Measurements from ENCODE around the gene VAC14.

VAC14 gene

GRCh38 chr16:70736465-70737376 is 64.2 kb downstream of the VAC14 start:
- no peaks in the 10 kb centered on the region for H3K9me3 ChIP-seq (ENCODE audit: insufficient read depth, low read depth, low read length)
- no peaks in the 10 kb centered on the region for H3K79me2 ChIP-seq (ENCODE audit: insufficient read depth, low read length)
- no peaks in the 10 kb centered on the region for H3K9me2 ChIP-seq (replicated peaks; ENCODE audit: low read depth, low read length)
- H4K20me1 ChIP-seq (ENCODE audit: insufficient read depth, low read length, poor library complexity, severe bottlenecking), result no peaks in the 10 kb centered on the region
- H3K4me1 ChIP-seq (ENCODE audit: insufficient read depth, low read length, poor library complexity, severe bottlenecking), result peaks cover 6% of the 10 kb centered on the region
- H3K4me2 ChIP-seq (ENCODE audit: low read depth, low read length, poor library complexity, severe bottlenecking), result no peak overlapping the region
- no peak overlapping the region for H2AFZ ChIP-seq (ENCODE audit: low read length)
- no peaks in the 10 kb centered on the region for H3F3A ChIP-seq (ENCODE audit: low read depth)
- H3K27me3 ChIP-seq (ENCODE audit: insufficient read depth, low read length, poor library complexity, severe bottlenecking), result no peaks in the 10 kb centered on the region
- no peak overlapping the region for H3K9ac ChIP-seq (ENCODE audit: low read depth, low read length, poor library complexity, severe bottlenecking)
- H3K36me3 ChIP-seq (ENCODE audit: insufficient read depth, low read length), result no peaks in the 10 kb centered on the region
- no peak for TF ChIP-seq EZH2phosphoT487 (IDR thresholded peaks at IDR 0.05; ENCODE audit: borderline replicate concordance)
- no peak overlapping the region for H3K4me3 ChIP-seq (ENCODE audit: low read length, poor library complexity, severe bottlenecking)

- no peaks in the 10 kb centered on the region for H4K20me1 ChIP-seq (ENCODE audit: insufficient read depth, low read length, poor library complexity, severe bottlenecking)
- H3K4me2 ChIP-seq (ENCODE audit: low read depth, low read length, poor library complexity, severe bottlenecking), result no peak overlapping the region
- H3K27me3 ChIP-seq (ENCODE audit: insufficient read depth, low read length, poor library complexity, severe bottlenecking), result no peaks in the 10 kb centered on the region
- no peaks in the 10 kb centered on the region for H3K9me2 ChIP-seq (replicated peaks; ENCODE audit: low read depth, low read length)
- H3K9me3 ChIP-seq (ENCODE audit: insufficient read depth, low read depth, low read length), result no peaks in the 10 kb centered on the region
- TF ChIP-seq EZH2phosphoT487 (IDR thresholded peaks at IDR 0.05; ENCODE audit: borderline replicate concordance), result no peak
- TF ChIP-seq, protein P1, sequence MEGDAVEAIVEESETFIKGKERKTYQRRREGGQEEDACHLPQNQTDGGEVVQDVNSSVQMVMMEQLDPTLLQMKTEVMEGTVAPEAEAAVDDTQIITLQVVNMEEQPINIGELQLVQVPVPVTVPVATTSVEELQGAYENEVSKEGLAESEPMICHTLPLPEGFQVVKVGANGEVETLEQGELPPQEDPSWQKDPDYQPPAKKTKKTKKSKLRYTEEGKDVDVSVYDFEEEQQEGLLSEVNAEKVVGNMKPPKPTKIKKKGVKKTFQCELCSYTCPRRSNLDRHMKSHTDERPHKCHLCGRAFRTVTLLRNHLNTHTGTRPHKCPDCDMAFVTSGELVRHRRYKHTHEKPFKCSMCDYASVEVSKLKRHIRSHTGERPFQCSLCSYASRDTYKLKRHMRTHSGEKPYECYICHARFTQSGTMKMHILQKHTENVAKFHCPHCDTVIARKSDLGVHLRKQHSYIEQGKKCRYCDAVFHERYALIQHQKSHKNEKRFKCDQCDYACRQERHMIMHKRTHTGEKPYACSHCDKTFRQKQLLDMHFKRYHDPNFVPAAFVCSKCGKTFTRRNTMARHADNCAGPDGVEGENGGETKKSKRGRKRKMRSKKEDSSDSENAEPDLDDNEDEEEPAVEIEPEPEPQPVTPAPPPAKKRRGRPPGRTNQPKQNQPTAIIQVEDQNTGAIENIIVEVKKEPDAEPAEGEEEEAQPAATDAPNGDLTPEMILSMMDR (conservative IDR thresholded peaks at IDR 0.05; ENCODE audit: low read length), result no peak
- no peaks in the 10 kb centered on the region for H3K79me2 ChIP-seq (ENCODE audit: insufficient read depth, low read length)
- no peaks in the 10 kb centered on the region for H3F3A ChIP-seq (ENCODE audit: low read depth)
- H3K36me3 ChIP-seq (ENCODE audit: insufficient read depth, low read length), result peaks cover 12% of the 10 kb centered on the region; the same call in 1 of the 2 replicates
- H3K4me1 ChIP-seq (ENCODE audit: insufficient read depth, low read length, poor library complexity, severe bottlenecking), result peaks cover 6% of the 10 kb centered on the region
- no peak overlapping the region for H2AFZ ChIP-seq (ENCODE audit: low read length)
- no peak overlapping the region for H3K9ac ChIP-seq (ENCODE audit: low read depth, low read length, poor library complexity, severe bottlenecking)
- no peak overlapping the region for H3K4me3 ChIP-seq (ENCODE audit: low read length, poor library complexity, severe bottlenecking)
These were observed 65.6 kb downstream of the VAC14 start for GRCh38 chr16:70735141-70735979.

GRCh38 chr16:70734522-70735095 is 66.3 kb downstream of the VAC14 start:
- Histone ChIP-seq H3K27me3 (ENCODE audit: insufficient read depth, low read length, poor library complexity, severe bottlenecking) (no peaks in the 10 kb centered on the region), H4K20me1 (ENCODE audit: insufficient read depth, low read length, poor library complexity, severe bottlenecking) (no peaks in the 10 kb centered on the region), H3F3A (ENCODE audit: low read depth) (no peaks in the 10 kb centered on the region), H3K4me1 (ENCODE audit: insufficient read depth, low read length, poor library complexity, severe bottlenecking) (peaks cover 6% of the 10 kb centered on the region), H3K9ac (ENCODE audit: low read depth, low read length, poor library complexity, severe bottlenecking) (no peak overlapping the region), H3K4me2 (ENCODE audit: low read depth, low read length, poor library complexity, severe bottlenecking) (no peak overlapping the region), H3K9me3 (ENCODE audit: insufficient read depth, low read depth, low read length) (no peaks in the 10 kb centered on the region), H3K9me2 (replicated peaks; ENCODE audit: low read depth, low read length) (no peaks in the 10 kb centered on the region), H3K36me3 (ENCODE audit: insufficient read depth, low read length) (peaks cover 16% of the 10 kb centered on the region; the same call in 1 of the 2 replicates), H3K79me2 (ENCODE audit: insufficient read depth, low read length) (no peaks in the 10 kb centered on the region), H2AFZ (ENCODE audit: low read length) (no peak overlapping the region), H3K4me3 (ENCODE audit: low read length, poor library complexity, severe bottlenecking) (no peak overlapping the region)
- TF ChIP-seq EZH2phosphoT487 (IDR thresholded peaks at IDR 0.05; ENCODE audit: borderline replicate concordance), result no peak
- TF ChIP-seq, protein P1 (conservative IDR thresholded peaks at IDR 0.05; ENCODE audit: low read length), result no peak
